Urothelium cell line (cell line): ENCODE data around the gene PRKG1.
"Not testable (repeated sequence)": the region's sequence is repeated elsewhere in the genome, so short reads cannot be mapped to it uniquely, and the experiment has no call there.

Experiments used
- DNase-seq: peaks from one replicate; pipeline ENCODE4 v3.0.0; 2011; ENCODE audit warnings: low spot score, mixed read lengths
- FAIRE-seq: peaks from 2 replicates; lab custom pipeline; 2011; peaks lifted over from hg19 to GRCh38; lab: Jason Lieb, UNC

PRKG1 gene

GRCh38 chr10:51679841-51680240 lies 605.6 kb downstream of the PRKG1 start:
- DNase-seq (no peak), FAIRE-seq (no peak)

- FAIRE-seq (no peak), DNase-seq (no peak)
Measured at GRCh38 chr10:51683031-51683691, 608.9 kb downstream of the PRKG1 start.

GRCh38 chr10:51685768-51686167 lies 611.5 kb downstream of the PRKG1 start:
- FAIRE-seq (no peak), DNase-seq (no peak)

GRCh38 chr10:51687296-51687695 lies 613.0 kb downstream of the PRKG1 start:
- FAIRE-seq (no peak), DNase-seq (no peak)

GRCh38 chr10:51688826-51689225 lies 614.5 kb downstream of the PRKG1 start:
- not testable (repeated sequence) for FAIRE-seq, DNase-seq

GRCh38 chr10:51689536-51689935 lies 615.2 kb downstream of the PRKG1 start:
- FAIRE-seq = no peak

GRCh38 chr10:51691135-51691534 lies 616.8 kb downstream of the PRKG1 start:
- no peak for FAIRE-seq
- DNase-seq = no peak

More at GRCh38 chr10:51689536-51689935, 615.2 kb downstream of the PRKG1 start:
- no peak for DNase-seq

GRCh38 chr10:51694086-51694768 lies 619.9 kb downstream of the PRKG1 start:
- DNase-seq = no peak
- no peak for FAIRE-seq

- DNase-seq = no peak
- FAIRE-seq = no peak
Measured at GRCh38 chr10:51696251-51696650, 622.0 kb downstream of the PRKG1 start.

GRCh38 chr10:51698473-51699063 lies 624.3 kb downstream of the PRKG1 start:
- no peak for DNase-seq
- FAIRE-seq = no peak

DNA sequence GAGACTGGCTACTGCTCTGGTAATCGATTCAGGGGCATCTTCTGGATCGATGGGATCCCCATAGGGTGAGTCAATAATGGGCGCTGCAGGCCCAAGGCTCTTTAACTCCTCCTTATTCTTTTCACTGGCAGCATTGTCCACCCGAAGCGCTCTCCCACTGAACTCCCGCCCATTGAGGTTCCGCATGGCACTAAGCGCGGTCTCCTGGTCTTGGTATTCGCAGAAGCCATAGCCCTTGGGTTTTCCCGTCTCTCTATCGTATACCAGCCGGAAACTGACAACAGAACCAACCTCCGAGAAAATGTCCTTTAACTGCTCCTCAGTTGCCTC lies 624.8 kb downstream of the PRKG1 start:
- no peak for FAIRE-seq
- no peak for DNase-seq

DNA sequence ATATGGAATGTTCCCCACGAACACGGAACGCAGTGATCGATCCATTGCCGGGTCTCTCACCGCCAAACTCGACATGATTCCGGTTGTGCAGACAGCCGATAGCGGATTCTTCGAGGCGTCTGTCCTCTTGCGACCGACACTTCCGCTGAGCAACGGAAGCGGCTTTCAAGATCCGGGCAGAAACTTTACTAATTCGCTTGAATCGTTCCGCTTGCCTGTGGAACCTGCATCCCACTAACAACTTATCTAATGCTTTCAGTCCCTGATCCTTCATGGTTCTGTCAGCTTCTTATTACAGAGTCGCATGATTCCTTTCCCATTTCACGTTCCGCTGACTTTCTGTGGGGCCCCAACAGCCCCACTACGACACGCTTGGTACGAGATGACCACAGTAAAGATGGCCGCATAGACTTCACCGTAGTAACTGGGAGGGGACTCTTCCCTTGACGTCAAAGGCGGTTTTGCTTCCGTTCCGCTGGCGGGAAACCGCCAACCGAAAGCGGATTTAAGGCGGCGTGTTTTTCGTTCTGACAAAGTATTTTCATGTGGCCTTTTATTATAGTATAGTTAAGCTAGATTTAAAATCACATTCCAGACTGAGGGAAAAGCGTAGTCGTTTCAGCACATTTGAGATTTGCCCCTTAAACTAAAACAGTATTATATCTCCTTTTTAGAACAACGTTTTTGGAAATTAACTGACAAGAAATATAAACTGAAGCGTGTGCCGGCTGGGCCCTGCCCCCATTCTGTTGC lies 625.4 kb downstream of the PRKG1 start, which contains the start of gene CSTF2T:
Gene CSTF2T (minus strand): TSS at position 121 of the 753 bp plus-strand sequence. CDS start 46 bp downstream, at position 75.
- FAIRE-seq = no peak
- DNase-seq = peak; percentile 77

DNA sequence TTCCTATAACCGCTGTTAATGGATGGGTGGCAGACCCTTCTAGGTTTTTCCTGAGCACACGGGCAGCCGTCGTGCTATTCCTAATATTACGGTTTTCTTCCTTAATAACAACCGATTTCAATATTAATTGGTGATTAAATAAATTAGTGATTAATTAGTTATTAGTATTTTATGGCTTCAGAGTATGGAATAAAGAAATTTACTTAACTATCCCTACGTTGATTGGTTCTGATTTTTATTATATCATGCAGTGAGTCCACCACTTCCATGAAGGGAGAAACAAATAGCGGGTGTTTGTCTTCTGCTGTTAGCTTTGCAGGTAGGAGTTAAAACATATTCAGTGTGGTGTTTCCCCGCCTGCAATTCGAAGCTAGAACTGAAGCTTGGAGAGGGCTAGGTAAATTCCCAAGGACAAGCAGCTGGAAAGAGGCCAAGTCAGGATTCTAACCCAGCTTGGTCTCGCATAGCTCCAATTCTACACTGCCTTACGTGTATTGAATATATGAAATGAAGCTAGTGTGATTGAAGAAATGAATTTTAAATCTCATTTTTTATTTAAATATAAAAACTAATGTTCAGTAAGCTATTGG lies 626.0 kb downstream of the PRKG1 start:
- DNase-seq = peak; percentile 31
- no peak for FAIRE-seq

DNA sequence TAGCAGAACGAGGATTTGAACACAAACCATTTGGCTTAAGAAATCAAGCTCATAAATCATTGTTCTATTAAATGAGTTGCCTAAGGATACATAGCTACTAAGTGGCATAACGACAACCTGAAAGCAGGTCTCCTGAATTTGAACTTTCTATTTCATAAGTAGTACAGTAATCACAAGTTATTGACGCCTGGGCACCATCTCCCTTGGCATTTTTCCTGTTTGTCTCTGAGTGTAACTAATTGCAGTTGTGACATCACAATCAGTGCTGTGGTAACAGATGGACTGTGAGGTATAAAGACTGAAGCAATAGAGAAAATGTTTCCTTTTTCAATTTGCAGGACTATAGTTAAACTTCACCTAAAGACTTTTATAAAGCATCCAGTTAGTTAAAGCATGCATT lies 631.5 kb downstream of the PRKG1 start:
- FAIRE-seq (no peak), DNase-seq (no peak)

- DNase-seq (no peak), FAIRE-seq (no peak)
Measured at GRCh38 chr10:51706225-51706624, 631.9 kb downstream of the PRKG1 start.

GRCh38 chr10:51707392-51707791 lies 633.1 kb downstream of the PRKG1 start:
- FAIRE-seq (no peak), DNase-seq (no peak)

DNA sequence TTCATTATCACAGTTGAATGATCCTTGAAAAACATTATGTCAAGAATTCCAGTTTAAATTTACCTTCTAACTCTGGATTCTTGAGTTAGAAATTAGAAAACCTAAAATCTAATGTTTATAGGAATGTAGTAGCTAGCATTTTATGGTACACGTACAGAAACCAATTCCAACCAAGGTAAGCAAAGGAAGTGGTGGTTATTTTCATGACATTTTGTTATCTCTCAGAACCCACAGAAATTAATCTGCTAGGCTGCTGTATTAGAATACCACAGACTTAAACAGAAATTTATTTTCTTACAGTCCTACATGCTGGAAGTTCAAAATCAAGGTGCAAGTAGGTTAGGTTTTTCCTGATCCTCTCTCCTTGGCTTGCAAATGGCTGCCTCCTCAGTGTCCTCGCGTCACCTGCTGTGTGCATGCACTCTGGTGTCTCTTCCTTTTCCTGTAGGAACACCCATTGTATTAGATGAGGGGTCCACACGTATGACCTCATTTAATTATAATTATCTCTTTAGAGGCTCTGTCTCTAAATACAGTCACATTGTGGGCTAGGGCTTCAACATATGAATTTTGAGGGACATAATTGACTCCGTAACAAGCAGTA lies 633.6 kb downstream of the PRKG1 start:
- no peak for FAIRE-seq
- no peak for DNase-seq

- no peak for FAIRE-seq
- DNase-seq = no peak
Measured at GRCh38 chr10:51708609-51709008, 634.3 kb downstream of the PRKG1 start.

DNA sequence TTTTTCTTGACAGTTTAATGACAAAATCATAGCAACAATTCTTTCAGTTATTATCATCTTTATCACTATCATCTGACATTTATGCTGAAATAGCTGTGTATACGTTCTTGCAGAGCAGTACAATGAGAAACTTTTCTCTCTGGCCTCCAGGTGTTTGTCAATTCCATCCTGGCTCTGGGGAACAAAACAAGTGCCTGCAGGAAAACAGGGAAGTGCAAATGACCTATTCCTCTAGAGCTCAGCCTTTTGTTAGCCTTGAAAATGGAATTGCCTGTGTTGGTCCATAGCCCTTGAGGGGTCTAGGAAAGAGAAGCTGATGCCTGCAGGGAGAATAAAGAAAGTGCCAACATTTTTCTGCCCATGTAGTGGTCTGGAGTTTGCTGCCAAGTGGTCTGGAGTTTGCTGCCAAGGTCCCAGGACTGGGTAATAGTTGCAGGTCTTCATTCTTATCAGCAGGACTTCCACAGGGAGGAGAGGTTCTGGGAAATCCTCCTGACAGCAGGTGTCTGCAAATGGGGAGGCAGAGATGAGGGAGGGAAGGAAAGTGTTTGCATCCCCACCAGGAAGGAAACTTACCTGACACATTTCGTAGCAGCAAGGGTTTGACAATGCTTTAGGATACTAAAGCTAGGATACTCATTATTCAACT lies 635.2 kb downstream of the PRKG1 start:
- DNase-seq (no peak), FAIRE-seq (no peak)

- DNase-seq = no peak
- no peak for FAIRE-seq
Measured at GRCh38 chr10:51711519-51711891, 637.2 kb downstream of the PRKG1 start.
